Ishikawa (cell line): ENCODE data around the gene PRR9.

Source experiments
- FOXM1 ChIP-seq: IDR thresholded peaks from 2 replicates; pipeline ENCODE4 v1.6.1; 2012; ENCODE audit warnings: low read depth, borderline replicate concordance
- MAX ChIP-seq: IDR thresholded peaks from 2 replicates; pipeline ENCODE4 v1.6.1; 2012
- RAD21 ChIP-seq: IDR thresholded peaks from 2 replicates; pipeline ENCODE4 v1.6.1; 2012; ENCODE audit warnings: low read depth
- TEAD4 ChIP-seq: IDR thresholded peaks from 2 replicates; pipeline ENCODE4 v1.6.1; 2012

- TF ChIP-seq FOXM1 (no peak), TEAD4 (no peak), RAD21 (no peak), MAX (no peak)
Observed at GRCh38 chr1:153265457-153265856, 48.1 kb downstream of the PRR9 start.
